GM06990 (cell line): ENCODE measurements around the gene DOCK4.

ENCODE experiments used
- DNase-seq: peaks from one replicate; pipeline ENCODE4 v3.0.0-alpha.2; 2011; ENCODE audit not compliant: insufficient read length; ENCODE audit errors: extremely low read depth
- H3K27me3 ChIP-seq: replicated peaks from 2 replicates; pipeline ENCODE4 v1.6.0; 2011; ENCODE audit warnings: low read length; ENCODE audit not compliant: control insufficient read depth, insufficient read depth
- H3K36me3 ChIP-seq: 2 replicates; pipeline ENCODE4 v1.5.1; 2011; ENCODE audit warnings: low read length; ENCODE audit not compliant: control insufficient read depth, insufficient read depth
- H3K4me3 ChIP-seq: replicated peaks from 2 replicates; pipeline ENCODE4 v1.5.1; 2011; ENCODE audit warnings: low read depth, mild to moderate bottlenecking, control low read depth, low read length
- CTCF ChIP-seq: IDR thresholded peaks from 2 replicates; pipeline ENCODE4 v1.5.1; 2011; ENCODE audit warnings: low read length, control low read depth, mild to moderate bottlenecking, inconsistent platforms; ENCODE audit not compliant: insufficient read depth, poor library complexity, severe bottlenecking

The DOCK4 gene

GRCh38 chr7:111718886-111719285 is 487.3 kb downstream of the DOCK4 start:
- no peak for TF ChIP-seq CTCF

DNA sequence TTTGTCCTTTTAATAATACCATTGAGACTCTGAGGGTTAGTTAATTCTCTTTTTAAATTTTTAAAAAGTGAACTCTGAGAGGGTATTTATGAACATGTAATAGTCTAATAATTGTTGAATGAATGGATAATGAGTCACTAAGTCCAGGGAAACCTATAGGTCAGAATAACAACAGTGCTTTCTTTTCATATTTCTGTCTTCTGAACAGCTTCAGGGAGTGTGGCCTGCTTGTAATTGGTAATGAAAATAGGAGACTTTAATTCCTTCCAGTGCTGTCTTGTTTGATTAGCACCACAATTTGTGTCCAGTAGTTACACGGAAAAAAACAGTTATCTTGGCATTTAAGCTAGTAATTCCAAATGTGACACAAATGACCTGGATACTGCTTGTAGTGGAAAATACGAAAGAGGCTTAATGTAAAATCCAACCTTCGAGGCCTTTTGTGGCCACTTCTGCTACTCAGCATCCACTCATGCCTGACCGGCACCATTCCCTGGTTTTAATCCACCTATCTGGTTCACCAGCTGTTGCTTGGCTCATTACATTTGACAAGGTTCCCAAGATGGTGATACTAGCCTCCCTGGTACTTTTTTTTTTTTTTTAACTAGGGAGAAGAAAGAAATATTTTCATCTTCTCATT is 494.7 kb downstream of the DOCK4 start:
- DNase-seq = no peak
- Histone ChIP-seq H3K36me3 (no peaks in the 10 kb centered on the region), H3K4me3 (no peak overlapping the region), H3K27me3 (no peaks in the 10 kb centered on the region)
- no peak for TF ChIP-seq CTCF

More at GRCh38 chr7:111718886-111719285, 487.3 kb downstream of the DOCK4 start:
- Histone ChIP-seq H3K27me3 (no peaks in the 10 kb centered on the region), H3K4me3 (no peak overlapping the region), H3K36me3 (no peaks in the 10 kb centered on the region)
- DNase-seq = no peak

DNA sequence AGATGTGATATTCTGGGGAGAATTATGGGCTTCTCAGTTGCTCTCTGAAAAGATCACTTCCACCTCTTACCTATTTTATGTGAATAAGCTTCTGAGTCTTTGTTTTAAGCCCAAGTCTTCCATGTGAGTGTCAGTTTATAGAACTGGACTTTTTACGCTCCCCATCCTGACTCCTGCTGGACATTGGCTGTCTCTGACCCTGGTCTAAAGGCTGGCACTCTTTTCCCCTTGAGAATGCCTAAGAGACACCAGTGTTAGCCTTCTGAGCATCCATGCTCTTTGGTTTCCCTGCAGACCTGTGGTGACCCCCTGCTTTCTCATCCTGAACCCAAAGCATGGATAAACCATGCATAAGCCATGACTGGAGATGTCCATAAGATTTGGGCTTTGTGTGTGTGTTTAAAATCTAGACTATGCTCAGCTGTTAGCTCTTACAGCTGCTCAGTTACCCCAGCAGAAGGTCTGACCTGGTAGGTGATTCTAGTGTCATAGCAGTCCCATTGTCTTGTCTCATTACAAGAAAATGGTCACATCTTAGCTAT is 495.3 kb downstream of the DOCK4 start:
- Histone ChIP-seq H3K36me3 (no peaks in the 10 kb centered on the region), H3K4me3 (no peak overlapping the region), H3K27me3 (no peaks in the 10 kb centered on the region)
- no peak for DNase-seq
- no peak for TF ChIP-seq CTCF

DNA sequence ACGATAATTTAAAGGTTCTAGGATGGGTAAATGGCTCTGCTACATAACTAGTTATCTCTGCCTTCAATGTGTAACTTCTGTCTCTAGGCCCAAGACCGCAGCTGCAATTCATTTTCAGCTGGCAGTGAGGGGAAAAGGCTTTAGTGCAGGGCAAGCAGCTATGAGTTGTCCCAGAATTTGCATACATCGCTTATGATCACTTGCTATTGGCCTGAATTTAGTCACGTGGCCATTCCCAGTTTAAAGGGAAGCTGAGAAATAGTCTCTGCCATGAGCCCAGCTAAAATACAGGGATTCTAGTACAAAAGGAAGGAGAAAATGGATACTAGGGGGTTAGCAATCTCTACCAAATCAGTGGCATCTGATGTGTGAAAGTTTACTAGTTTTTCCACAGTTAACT is 498.1 kb downstream of the DOCK4 start:
- H3K4me3 ChIP-seq = no peak overlapping the region
- no peak for TF ChIP-seq CTCF
- no peaks in the 10 kb centered on the region for H3K27me3 ChIP-seq
- no peaks in the 10 kb centered on the region for H3K36me3 ChIP-seq
- DNase-seq = no peak

DNA sequence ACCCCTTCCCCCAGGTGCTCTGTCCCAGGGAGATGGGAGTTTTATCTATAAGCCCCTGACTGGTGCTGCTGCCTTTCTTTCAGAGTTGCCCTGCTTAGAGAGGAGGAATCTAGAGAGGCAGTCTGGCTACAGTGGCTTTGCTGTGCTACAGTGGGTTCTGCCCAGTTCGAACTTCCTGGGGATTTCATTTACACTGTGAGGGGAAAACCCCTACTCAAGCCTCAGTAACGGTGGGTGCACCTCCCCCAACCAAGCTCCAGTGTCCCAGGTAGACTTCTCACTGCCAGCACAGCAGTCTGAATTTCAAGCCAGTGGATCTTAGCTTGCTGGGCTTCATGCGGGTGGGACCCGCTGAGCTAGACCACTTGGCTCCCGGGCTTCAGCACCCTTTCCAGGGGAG is 500.4 kb downstream of the DOCK4 start:
- DNase-seq = no peak

More for the DNA sequence above, 500.4 kb downstream of the DOCK4 start:
- Histone ChIP-seq H3K36me3 (no peaks in the 10 kb centered on the region), H3K27me3 (no peaks in the 10 kb centered on the region), H3K4me3 (no peak overlapping the region)
- TF ChIP-seq CTCF = no peak
